H1 (cell line): ENCODE data around the gene ACSM2A. TPM values are rescaled to one million over a fixed set of nuclear protein-coding genes. Genes with fewer than 3 reads are reported as not detected.

Source experiments
- CTCF ChIA-PET: fragments of 300-600 bp; sonication (Branson Sonifier 250); formaldehyde crosslinking; loops from one replicate; lab custom pipeline; 2021; ENCODE audit not compliant: partially characterized antibody; lab: Charles Lee
- POLR2A ChIA-PET: fragments of 300-600 bp; sonication (Branson Sonifier 250); formaldehyde crosslinking; loops from one replicate; lab custom pipeline; 2021; ENCODE audit warnings: inconsistent platforms; ENCODE audit not compliant: partially characterized antibody; lab: Charles Lee
- DNase-seq, 2 experiments: peaks; one replicate each; pipeline versions ENCODE4 v3.0.0 to v3.0.0-alpha.2; 2010 to 2022; ENCODE audit warnings: low spot score in 2 of 2, low read depth in 1 of 2, mixed read lengths in 1 of 2
- FAIRE-seq: peaks from 2 replicates; lab custom pipeline; 2011; peaks lifted over from hg19 to GRCh38; lab: Jason Lieb, UNC
- H2AFZ ChIP-seq: 2 replicates; pipeline ENCODE4 v1.8.1; 2012; ENCODE audit warnings: low read length, inconsistent platforms
- H2AK5ac ChIP-seq: 2 replicates; pipeline ENCODE4 v1.6.1; 2013; ENCODE audit warnings: low read depth, low read length
- H2BK120ac ChIP-seq: replicated peaks from 2 replicates; pipeline ENCODE3; 2013; ENCODE audit warnings: low read depth, low read length, inconsistent platforms
- H2BK12ac ChIP-seq: 2 replicates; pipeline ENCODE4 v1.6.1; 2013; ENCODE audit warnings: low read depth, low read length
- H2BK15ac ChIP-seq: 2 replicates; pipeline ENCODE4 v1.6.1; 2013; ENCODE audit warnings: low read length
- H2BK20ac ChIP-seq: 2 replicates; pipeline ENCODE4 v1.6.1; 2013; ENCODE audit warnings: low read length
- H2BK5ac ChIP-seq: 2 replicates; pipeline ENCODE4 v1.6.1; 2013; ENCODE audit warnings: low read depth, low read length
- H3K14ac ChIP-seq: 2 replicates; pipeline ENCODE4 v1.6.1; 2013; ENCODE audit warnings: inconsistent platforms; ENCODE audit not compliant: insufficient read length
- H3K18ac ChIP-seq: 2 replicates; pipeline ENCODE4 v1.6.1; 2013; ENCODE audit warnings: low read length; ENCODE audit errors: extremely low read depth
- H3K23ac ChIP-seq: 2 replicates; pipeline ENCODE4 v1.6.1; 2013; ENCODE audit warnings: inconsistent platforms; ENCODE audit not compliant: insufficient read length
- H3K23me2 ChIP-seq: 2 replicates; pipeline ENCODE4 v1.6.1; 2013; ENCODE audit warnings: low read depth, low read length
- H3K27ac ChIP-seq: 2 replicates; pipeline ENCODE4 v1.6.1; 2011; ENCODE audit warnings: low read depth, low read length, inconsistent platforms
- H3K27me3 ChIP-seq, 4 experiments: replicated peaks in 1 of 4; 1 replicate in 1 of 4; 2 replicates in 3 of 4; pipeline versions ENCODE4 v1.6.1 to v1.8.1; 2011 to 2013; ENCODE audit warnings: low read length in 3 of 4, mild to moderate bottlenecking in 3 of 4, inconsistent platforms in 2 of 4, mixed read lengths in 2 of 4, moderate library complexity in 1 of 4; ENCODE audit not compliant: control insufficient read depth in 3 of 4, insufficient read depth in 3 of 4; ENCODE audit errors: extremely low read depth in 1 of 4
- H3K36me3 ChIP-seq, 4 experiments: 2 replicates each; pipeline versions ENCODE4 v1.6.1 to v1.8.1; 2011 to 2013; ENCODE audit warnings: mild to moderate bottlenecking in 4 of 4, low read length in 3 of 4, moderate library complexity in 2 of 4, control low read depth in 1 of 4, inconsistent platforms in 1 of 4; ENCODE audit not compliant: insufficient read depth in 4 of 4, control insufficient read depth in 2 of 4
- H3K4ac ChIP-seq: replicated peaks from 2 replicates; pipeline ENCODE3; 2013; ENCODE audit warnings: low read length, low read depth, mixed read lengths, inconsistent platforms; ENCODE audit not compliant: insufficient read length
- H3K4me1 ChIP-seq, 4 experiments: replicated peaks in 1 of 4; 1 replicate in 1 of 4; 2 replicates in 3 of 4; pipeline versions ENCODE4 v1.6.1 to v1.8.1; 2011 to 2013; ENCODE audit warnings: low read length in 3 of 4, inconsistent platforms in 2 of 4, mixed read lengths in 1 of 4; ENCODE audit not compliant: insufficient read depth in 4 of 4, control insufficient read depth in 3 of 4
- H3K4me2 ChIP-seq, 2 experiments: 2 replicates each; pipeline versions ENCODE4 v1.6.1 to v1.8.1; 2011 to 2013; ENCODE audit warnings: low read depth in 2 of 2, low read length in 2 of 2, control low read depth in 1 of 2, inconsistent platforms in 1 of 2, mild to moderate bottlenecking in 1 of 2; ENCODE audit not compliant: insufficient read depth in 1 of 2
- H3K4me3 ChIP-seq, 4 experiments: fragments of 200-600, 300-600 bp in 1 of 4; sonication (generic), shearing (Covaris generic), sonication (Bioruptor Twin) in 1 of 4; 2 replicates each; pipeline versions ENCODE4 v1.5.1 to v1.8.1; 2011 to 2016; ENCODE audit warnings: low read length in 4 of 4, low read depth in 3 of 4, control low read depth in 2 of 4, inconsistent platforms in 2 of 4, mild to moderate bottlenecking in 2 of 4, mixed read lengths in 1 of 4, moderate library complexity in 1 of 4; ENCODE audit not compliant: insufficient read depth in 2 of 4; ENCODE audit errors: extremely low read depth in 1 of 4
- H3K56ac ChIP-seq: replicated peaks from 2 replicates; pipeline ENCODE3; 2013; ENCODE audit warnings: low read depth, mild to moderate bottlenecking, mixed read lengths, low read length, inconsistent platforms; ENCODE audit not compliant: insufficient read length
- H3K79me1 ChIP-seq: 2 replicates; pipeline ENCODE4 v1.6.1; 2013; ENCODE audit warnings: low read depth, low read length, control low read depth
- H3K79me2 ChIP-seq, 2 experiments: 2 replicates each; pipeline versions ENCODE4 v1.6.1 to v1.8.1; 2012 to 2013; ENCODE audit warnings: low read length in 2 of 2, mild to moderate bottlenecking in 2 of 2, inconsistent platforms in 1 of 2; ENCODE audit not compliant: insufficient read depth in 2 of 2, control insufficient read depth in 1 of 2
- H3K9ac ChIP-seq, 4 experiments: replicated peaks in 1 of 4; 1 replicate in 1 of 4; 2 replicates in 3 of 4; pipeline versions ENCODE4 v1.6.1 to v1.8.1; 2011 to 2013; ENCODE audit warnings: low read depth in 3 of 4, low read length in 3 of 4, control low read depth in 2 of 4, mild to moderate bottlenecking in 2 of 4, moderate library complexity in 2 of 4, inconsistent platforms in 1 of 4; ENCODE audit errors: extremely low read depth in 1 of 4
- H3K9me3 ChIP-seq, 2 experiments: 2 replicates each; pipeline versions ENCODE4 v1.6.1 to v1.8.1; 2012 to 2013; ENCODE audit warnings: mild to moderate bottlenecking in 2 of 2, moderate library complexity in 2 of 2, control low read depth in 1 of 2, inconsistent platforms in 1 of 2, low read depth in 1 of 2, low read length in 1 of 2, mixed read lengths in 1 of 2; ENCODE audit not compliant: insufficient read depth in 2 of 2
- H4K20me1 ChIP-seq, 2 experiments: replicated peaks in 1 of 2; 2 replicates each; pipeline versions ENCODE3 to v1.8.1; 2011 to 2013; ENCODE audit warnings: inconsistent platforms in 2 of 2, low read length in 2 of 2, mild to moderate bottlenecking in 1 of 2; ENCODE audit not compliant: insufficient read depth in 2 of 2, control insufficient read depth in 1 of 2
- H4K5ac ChIP-seq: 2 replicates; pipeline ENCODE4 v1.6.1; 2013; ENCODE audit warnings: low read length, low read depth, mixed read lengths, inconsistent platforms; ENCODE audit not compliant: insufficient read length
- H4K8ac ChIP-seq: 2 replicates; pipeline ENCODE4 v1.8.0; 2013; ENCODE audit warnings: mild to moderate bottlenecking, moderate library complexity, low read length, inconsistent platforms; ENCODE audit not compliant: insufficient read depth; ENCODE audit errors: extremely low read depth
- H4K91ac ChIP-seq: replicated peaks from 2 replicates; pipeline ENCODE3; 2013; ENCODE audit warnings: low read length, mixed read lengths, inconsistent platforms; ENCODE audit not compliant: insufficient read length
- ASH2L ChIP-seq: fragments of 200-600, 300-600 bp; sonication (generic); IDR thresholded peaks from one replicate; pipeline ENCODE4 v1.7.1; 2017; ENCODE audit warnings: low read length
- ATF3 ChIP-seq: IDR thresholded peaks from 2 replicates; pipeline ENCODE4 v1.6.1; 2011; ENCODE audit warnings: low read depth, mild to moderate bottlenecking, low read length; ENCODE audit not compliant: insufficient read depth
- BCL11A ChIP-seq, 2 experiments: IDR thresholded peaks; one replicate each; pipeline ENCODE4 v1.6.1; 2011; ENCODE audit warnings: low read depth in 2 of 2, low read length in 2 of 2, mild to moderate bottlenecking in 2 of 2
- BRCA1 ChIP-seq: IDR thresholded peaks from 2 replicates; pipeline ENCODE4 v1.6.1; 2012; ENCODE audit warnings: low read depth, low read length, improper control_type of control experiment
- EGR1 ChIP-seq: IDR thresholded peaks from 2 replicates; pipeline ENCODE4 v1.6.1; 2011; ENCODE audit warnings: low read depth, low read length, borderline replicate concordance
- EZH2 ChIP-seq: fragments of 200-600 bp; sonication (generic); IDR thresholded peaks from 2 replicates; pipeline ENCODE4 v1.7.1; 2012; ENCODE audit warnings: low read depth, mild to moderate bottlenecking, moderate library complexity, low read length, inconsistent platforms; ENCODE audit not compliant: severe bottlenecking
- JUND ChIP-seq: IDR thresholded peaks from 2 replicates; pipeline ENCODE4 v1.6.1; 2011; ENCODE audit warnings: mild to moderate bottlenecking, improper control_type of control experiment, low read length
- PHF8 ChIP-seq: fragments of 200-600 bp; sonication (generic); conservative IDR thresholded peaks from 2 replicates; pipeline ENCODE4 v1.7.1; 2012; ENCODE audit warnings: low read depth, mild to moderate bottlenecking, inconsistent platforms, low read length, moderate library complexity
- RBBP5 ChIP-seq: IDR thresholded peaks from 2 replicates; pipeline ENCODE4 v1.7.1; 2012; ENCODE audit warnings: low read depth, mild to moderate bottlenecking, inconsistent platforms, low read length, moderate library complexity, borderline replicate concordance
- SP4 ChIP-seq: IDR thresholded peaks from 2 replicates; pipeline ENCODE4 v1.6.1; 2012; ENCODE audit warnings: low read length, inconsistent platforms
- TAF1 ChIP-seq: IDR thresholded peaks from 2 replicates; pipeline ENCODE4 v1.6.1; 2011; ENCODE audit warnings: mild to moderate bottlenecking, low read depth, low read length
- TEAD4 ChIP-seq: IDR thresholded peaks from 2 replicates; pipeline ENCODE4 v1.6.1; 2012; ENCODE audit warnings: low read depth, low read length, inconsistent platforms, mixed read lengths
- YY1 ChIP-seq: IDR thresholded peaks from 2 replicates; pipeline ENCODE4 v1.6.1; 2011; ENCODE audit warnings: low read depth, mild to moderate bottlenecking, low read length
- WGBS, 2 experiments: shearing (Covaris generic) in 1 of 2; methylation state at CpG; one replicate each; pipeline versions ENCODE4 v1.1.6 to v1.1.7; 2013 to 2015; ENCODE audit warnings: low lambda C conversion rate in 2 of 2, mixed read lengths in 2 of 2, inconsistent platforms in 1 of 2, low coverage in 1 of 2, missing lambda C conversion rate in 1 of 2; ENCODE audit not compliant: insufficient replicate concordance in 2 of 2, insufficient coverage in 1 of 2, insufficient read length in 1 of 2; ENCODE audit errors: extremely low coverage in 1 of 2, missing lambda C conversion rate in 1 of 2; 5-methylcytosine and 5-hydroxymethylcytosine counted together
- polyA plus RNA-seq, 7 experiments: library from polyadenylated mRNA; depleted of rRNA in 3 of 7; stranded (reverse) in 5 of 7; unstranded in 2 of 7; fragments of >200 nt in 5 of 7; fragments of 200-250 nt in 2 of 7; gene quantifications; 1 replicate in 5 of 7; 2 replicates in 1 of 7; 4 replicates in 1 of 7; pipeline versions ENCODE4 v1.2.1 to v1.2.3, GENCODE V29; 2011 to 2013; ENCODE audit warnings: missing spikeins in 2 of 7, mixed read lengths in 2 of 7
- total RNA-seq: library from RNA; stranded (reverse); fragmentation: NEBNext Ultra II Directional; extraction: Animal tissue kit (Norgen Biotek cat#: 25700); gene quantifications from 2 replicates; pipeline ENCODE4 v1.2.1, GENCODE V29; 2021

Gene ACSM2A
- total and polyA plus RNA-seq, 2 of the 8 experiments (the other 6 are each of a cell fraction or from before 2014, with no cell fraction given), result not detected

- DNase-seq, result no peak
- ChIA-PET POLR2A (no interaction called here), CTCF (no interaction called here)
- no peaks in the 10 kb centered on the region for H3K27me3 ChIP-seq
- no peak overlapping the region for H2BK15ac ChIP-seq
- no peak overlapping the region for H3K9ac ChIP-seq
- H3K14ac ChIP-seq, result no peak overlapping the region
- H2BK12ac ChIP-seq, result no peak overlapping the region
- WGBS, 2 experiments, result 89% methylated on average over 10 of the region's 11 CpGs; no CpG with 5 or more reads in 1 of the 2 experiments
- H4K20me1 ChIP-seq, result no peaks in the 10 kb centered on the region
- H3K23me2 ChIP-seq, result no peaks in the 10 kb centered on the region
- no peaks in the 10 kb centered on the region for H3K79me1 ChIP-seq
- no peak for FAIRE-seq
- no peak overlapping the region for H3K4ac ChIP-seq
- no peak overlapping the region for H3K27ac ChIP-seq
- H4K8ac ChIP-seq, result no peak overlapping the region
- no peaks in the 10 kb centered on the region for H3K36me3 ChIP-seq
- no peak overlapping the region for H2BK5ac ChIP-seq
- TF ChIP-seq SP4 (no peak), EZH2 (no peak), YY1 (no peak), BCL11A (IDR thresholded peaks at IDR 0.05; ENCODE audit: low read depth in 2 of 2, low read length in 2 of 2) (no peak), RBBP5 (no peak), TEAD4 (no peak), EGR1 (no peak), JUND (no peak), BRCA1 (no peak), PHF8 (no peak), TAF1 (no peak), ATF3 (no peak), ASH2L (no peak)
- no peak overlapping the region for H2AFZ ChIP-seq
- no peak overlapping the region for H3K18ac ChIP-seq
- H3K79me2 ChIP-seq, result no peaks in the 10 kb centered on the region
- no peak overlapping the region for H4K5ac ChIP-seq
- H2BK120ac ChIP-seq, result no peak overlapping the region
- H3K4me2 ChIP-seq, result no peak overlapping the region
- no peaks in the 10 kb centered on the region for H3K4me1 ChIP-seq
- no peak overlapping the region for H3K56ac ChIP-seq
- H4K91ac ChIP-seq, result no peak overlapping the region
- H2AK5ac ChIP-seq, result no peak overlapping the region
- no peaks in the 10 kb centered on the region for H3K9me3 ChIP-seq
- H2BK20ac ChIP-seq, result no peak overlapping the region
- H3K23ac ChIP-seq, result no peak overlapping the region
- no peak overlapping the region for H3K4me3 ChIP-seq
Observed at GRCh38 chr16:20430948-20431347, 20.4 kb upstream of the ACSM2A start.
